Muscle of back (tissue), 10 donors: Measurements from ENCODE around the gene MYH6. TPM values are rescaled to one million over a fixed set of nuclear protein-coding genes. Genes with fewer than 3 reads are reported as not detected.

ENCODE experiments used
- polyA plus RNA-seq, 10 donors: library from polyadenylated mRNA; unstranded; fragments of 120-200 nt; gene quantifications; one replicate each; pipeline ENCODE4 v1.2.1, GENCODE V29; 2013; ENCODE audit not compliant: insufficient read length in 10 of 10

MYH6 gene
- polyA plus RNA-seq, 10 donors: 2.1 to 10.6 (median 5.5) TPM

Other genes starting within 250 kb of the MYH6 start
- gene SLC7A8, start 224.6 kb downstream of the MYH6 start, polyA plus RNA-seq: 10 to 100 TPM in 2 of 10 donors, 1 to 10 TPM in 8; 3.5 to 15.3 (median 4.0) TPM
- under 1 TPM in 3 of 10 donors, not detected in 7; 0.28 to 0.80 (median 0.35) TPM for gene RNF212B, start 170.3 kb downstream of the MYH6 start, polyA plus RNA-seq
- gene HOMEZ, start 122.1 kb downstream of the MYH6 start, polyA plus RNA-seq: 10 to 100 TPM in 5 of 10 donors, 1 to 10 TPM in 5; 8.1 to 11.5 (median 9.8) TPM
- 10 to 100 TPM in 8 of 10 donors, 1 to 10 TPM in 2; 9.4 to 24.3 (median 13.4) TPM for gene PPP1R3E, start 105.4 kb downstream of the MYH6 start, polyA plus RNA-seq
- 10 to 100 TPM; 28.1 to 36.6 (median 30.8) TPM for gene BCL2L2, start 101.4 kb downstream of the MYH6 start, polyA plus RNA-seq
- gene PABPN1, start 86.8 kb downstream of the MYH6 start, polyA plus RNA-seq: 100 to 1,000 TPM in 7 of 10 donors, 10 to 100 TPM in 3; 88.9 to 153 (median 105) TPM
- gene SLC22A17, start 55.4 kb downstream of the MYH6 start, polyA plus RNA-seq: 10 to 100 TPM; 15.7 to 27.6 (median 20.1) TPM
- gene EFS, start 43.1 kb downstream of the MYH6 start, polyA plus RNA-seq: 10 to 100 TPM; 36.1 to 52.0 (median 41.6) TPM
- gene IL25, start 35.5 kb downstream of the MYH6 start, polyA plus RNA-seq: not detected
- 1 to 10 TPM in 8 of 10 donors, under 1 TPM in 2; 0.76 to 3.2 (median 2.1) TPM for gene CMTM5, start 31.2 kb downstream of the MYH6 start, polyA plus RNA-seq
- gene MYH7, start 27.4 kb upstream of the MYH6 start, polyA plus RNA-seq: 1,000 to 10,000 TPM in 2 of 10 donors, 100 to 1,000 TPM in 8; 165 to 1,219 (median 676) TPM
- gene NGDN, start 61.4 kb upstream of the MYH6 start, polyA plus RNA-seq: 10 to 100 TPM; 33.5 to 44.0 (median 38.0) TPM
- 1 to 10 TPM; 1.4 to 2.9 (median 1.7) TPM for gene ZFHX2, start 143.5 kb upstream of the MYH6 start, polyA plus RNA-seq
- gene THTPA, start 148.0 kb upstream of the MYH6 start, polyA plus RNA-seq: 10 to 100 TPM in 9 of 10 donors, 1 to 10 TPM in 1; 9.9 to 15.6 (median 12.0) TPM
- gene AP1G2, start 159.5 kb upstream of the MYH6 start, polyA plus RNA-seq: 10 to 100 TPM; 11.9 to 29.6 (median 17.6) TPM
- gene JPH4, start 170.5 kb upstream of the MYH6 start, polyA plus RNA-seq: 1 to 10 TPM in 6 of 10 donors, under 1 TPM in 4; 0.46 to 4.1 (median 1.2) TPM
- under 1 TPM in 7 of 10 donors, not detected in 3; 0.08 to 0.57 (median 0.17) TPM for gene DHRS2, start 228.1 kb upstream of the MYH6 start, polyA plus RNA-seq